ENCODE results near the gene SPACA1.

The SPACA1 gene

GRCh38 chr6:88089708-88090107 lies 42.1 kb downstream of the SPACA1 start:
- no peak for DNase-seq

GRCh38 chr6:88105741-88106340 lies 58.2 kb downstream of the SPACA1 start:
- no peak for DNase-seq

DNA sequence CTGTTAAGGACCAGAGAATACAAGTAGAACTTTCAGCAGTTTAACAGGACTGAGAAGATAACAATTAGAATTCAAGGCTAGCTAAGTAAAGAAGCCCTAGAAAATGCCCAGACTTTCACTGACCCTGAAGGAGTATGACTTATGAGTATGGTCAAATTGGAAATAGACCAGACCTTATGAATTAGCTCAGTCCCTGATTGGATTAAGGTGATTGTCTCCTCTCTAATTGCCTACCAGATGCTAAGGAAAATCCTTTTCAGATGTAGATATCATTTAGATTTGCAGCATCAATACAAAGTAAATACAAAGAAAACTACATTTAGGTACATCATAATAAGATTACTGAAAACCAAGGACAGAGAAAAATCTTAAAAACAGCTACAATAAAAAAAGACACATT lies 59.6 kb downstream of the SPACA1 start:
- DNase-seq, result no peak

DNA sequence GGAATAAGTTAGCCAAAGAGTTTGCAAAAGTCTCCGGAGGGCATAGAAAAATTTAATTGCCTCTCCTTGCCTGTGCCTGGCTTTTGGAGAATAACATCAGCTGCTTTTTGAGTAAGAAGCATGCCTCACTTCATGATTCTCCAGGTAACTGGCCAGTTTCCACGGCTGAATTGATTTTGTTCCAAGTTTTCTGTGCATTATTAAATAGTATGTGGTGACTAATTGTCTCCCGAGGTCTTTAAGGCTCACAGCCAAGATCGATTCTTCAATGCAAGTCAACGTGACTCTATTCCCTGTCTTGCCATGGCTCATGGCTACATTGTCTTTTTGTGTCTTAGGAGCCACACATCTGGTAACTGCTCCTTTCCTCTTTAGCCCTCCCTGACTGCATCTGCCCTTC lies 64.3 kb downstream of the SPACA1 start:
- no peak for DNase-seq

- no peak for DNase-seq
Observed at GRCh38 chr6:88114838-88115237, 67.2 kb downstream of the SPACA1 start.

GRCh38 chr6:88115307-88115706 lies 67.7 kb downstream of the SPACA1 start:
- DNase-seq, result no peak

DNA sequence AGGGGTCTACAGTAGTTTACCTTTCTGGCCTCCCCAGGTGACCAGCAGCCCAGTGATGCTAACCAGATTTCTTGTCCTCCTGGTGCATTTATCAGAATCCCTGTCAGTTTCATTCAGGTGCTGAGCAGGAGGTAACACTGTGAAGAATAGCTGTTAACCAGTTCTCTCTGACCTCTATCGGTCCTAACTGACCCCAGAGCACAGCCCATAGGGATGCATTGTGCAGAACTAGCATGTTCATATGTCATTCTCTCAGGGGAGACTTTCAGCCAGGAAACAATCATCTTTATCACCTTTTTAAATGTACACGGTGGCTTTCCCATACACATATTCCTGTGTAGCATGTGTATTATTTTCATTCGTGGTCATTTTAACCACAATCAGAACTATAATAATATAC lies 68.6 kb downstream of the SPACA1 start:
- no peak for DNase-seq

Measured in nucleus accumbens (tissue), 56 donors.